HUES6 (cell line): ENCODE measurements around the gene LRRC17.
"Not testable (repeated sequence)": the region's sequence is repeated elsewhere in the genome, so short reads cannot be mapped to it uniquely, and the experiment has no call there.

ENCODE experiments used
- H3K27ac ChIP-seq: 2 replicates; pipeline ENCODE4 v1.7.0; 2013; ENCODE audit warnings: low read depth, mild to moderate bottlenecking, low read length, inconsistent platforms
- H3K27me3 ChIP-seq: 2 replicates; pipeline ENCODE4 v1.6.1; 2013; ENCODE audit warnings: low read length; ENCODE audit not compliant: control insufficient read depth, insufficient read depth
- H3K36me3 ChIP-seq: 2 replicates; pipeline ENCODE4 v1.6.1; 2013; ENCODE audit warnings: low read length; ENCODE audit not compliant: control insufficient read depth, insufficient read depth
- H3K4me1 ChIP-seq: 2 replicates; pipeline ENCODE4 v1.6.1; 2013; ENCODE audit warnings: low read length; ENCODE audit not compliant: control insufficient read depth, insufficient read depth
- H3K4me3 ChIP-seq: 2 replicates; pipeline ENCODE4 v1.5.1; 2013; ENCODE audit warnings: low read depth, low read length
- H3K9ac ChIP-seq: one replicate; pipeline ENCODE4 v1.6.1; 2013; ENCODE audit warnings: mild to moderate bottlenecking, low read length
- H3K9me3 ChIP-seq: 2 replicates; pipeline ENCODE4 v1.6.1; 2013; ENCODE audit warnings: low read depth, low read length; ENCODE audit not compliant: control insufficient read depth, insufficient read depth

Gene LRRC17

DNA sequence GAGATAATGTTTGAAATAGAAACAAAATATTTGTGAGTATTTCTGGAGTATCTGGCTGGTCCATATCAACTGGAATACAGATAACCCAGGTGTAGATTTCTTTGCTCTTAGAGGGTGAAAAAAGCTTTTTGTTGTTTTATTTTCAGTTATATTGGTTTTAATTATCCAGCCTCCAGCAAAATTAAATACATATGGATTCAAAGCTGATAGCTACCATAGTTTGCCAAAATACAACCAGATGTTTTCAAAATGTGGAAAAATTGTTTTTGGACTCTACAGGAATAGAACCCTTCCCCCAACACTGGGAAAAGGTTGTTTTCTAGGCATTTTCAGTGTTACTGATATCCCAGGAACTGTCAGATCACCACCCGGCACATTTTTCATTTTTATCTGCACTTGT lies 30.1 kb downstream of the LRRC17 start:
- H3K9me3 ChIP-seq: no peaks in the 10 kb centered on the region
- no peaks in the 10 kb centered on the region for H3K27me3 ChIP-seq
- H3K9ac ChIP-seq: no peak overlapping the region
- H3K36me3 ChIP-seq: no peaks in the 10 kb centered on the region
- H3K27ac ChIP-seq: peak overlapping the region; percentile 54; the same call in 1 of the 2 replicates
- H3K4me1 ChIP-seq: peaks cover 55% of the 10 kb centered on the region
- H3K4me3 ChIP-seq: peak overlapping the region; percentile 35; the same call in 1 of the 2 replicates

DNA sequence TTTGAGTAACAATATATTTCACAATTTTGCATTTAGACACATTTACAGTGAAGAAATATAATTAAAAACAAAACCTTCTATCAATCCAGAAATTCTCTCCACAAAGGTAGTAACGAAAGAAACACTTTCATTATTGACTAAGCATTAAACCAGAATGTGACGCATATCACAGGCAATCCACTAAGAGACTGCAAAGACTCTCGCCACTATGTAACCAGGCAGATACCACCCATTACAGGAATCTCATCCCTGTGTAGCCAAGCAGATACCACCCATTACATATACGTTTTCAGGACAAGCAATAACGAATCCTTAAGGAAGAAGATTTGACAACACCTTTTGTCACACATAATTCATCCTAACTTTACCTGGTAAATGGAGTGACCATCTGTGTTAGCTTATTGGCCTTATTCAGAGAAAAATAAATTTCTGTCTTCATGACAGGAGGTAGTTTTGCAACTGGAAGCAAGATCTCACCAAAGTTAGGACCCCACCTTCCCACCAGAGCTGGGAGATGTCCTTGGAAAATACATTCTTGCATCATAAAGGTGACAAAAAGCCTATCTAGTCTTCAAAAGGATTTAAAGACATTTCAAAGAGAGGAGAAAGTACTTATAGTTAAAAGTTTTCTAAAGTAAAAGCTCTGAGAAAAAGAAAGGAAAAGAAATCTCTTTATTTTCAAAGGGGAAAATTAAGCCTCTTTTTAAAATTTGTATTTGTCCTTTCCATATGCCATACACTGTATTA lies 30.8 kb downstream of the LRRC17 start:
- peak overlapping the region; percentile 35 for H3K4me3 ChIP-seq
- no peaks in the 10 kb centered on the region for H3K9me3 ChIP-seq
- no peaks in the 10 kb centered on the region for H3K36me3 ChIP-seq
- peaks cover 50% of the 10 kb centered on the region for H3K4me1 ChIP-seq
- no peaks in the 10 kb centered on the region for H3K27me3 ChIP-seq
- peak overlapping the region; percentile 54; the same call in 1 of the 2 replicates for H3K27ac ChIP-seq
- H3K9ac ChIP-seq: peak overlapping the region; percentile 6

DNA sequence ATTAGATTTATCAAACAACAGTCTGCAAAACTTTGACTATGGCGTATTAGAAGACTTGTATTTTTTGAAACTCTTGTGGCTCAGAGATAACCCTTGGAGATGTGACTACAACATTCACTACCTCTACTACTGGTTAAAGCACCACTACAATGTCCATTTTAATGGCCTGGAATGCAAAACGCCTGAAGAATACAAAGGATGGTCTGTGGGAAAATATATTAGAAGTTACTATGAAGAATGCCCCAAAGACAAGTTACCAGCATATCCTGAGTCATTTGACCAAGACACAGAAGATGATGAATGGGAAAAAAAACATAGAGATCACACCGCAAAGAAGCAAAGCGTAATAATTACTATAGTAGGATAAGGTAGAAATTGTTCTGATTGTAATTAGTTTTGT lies 31.4 kb downstream of the LRRC17 start:
- no peak overlapping the region for H3K4me3 ChIP-seq
- no peaks in the 10 kb centered on the region for H3K27me3 ChIP-seq
- H3K9ac ChIP-seq: no peak overlapping the region
- peaks cover 43% of the 10 kb centered on the region for H3K4me1 ChIP-seq
- no peaks in the 10 kb centered on the region for H3K36me3 ChIP-seq
- no peak overlapping the region; the same call in 1 of the 2 replicates for H3K27ac ChIP-seq
- H3K9me3 ChIP-seq: no peaks in the 10 kb centered on the region

DNA sequence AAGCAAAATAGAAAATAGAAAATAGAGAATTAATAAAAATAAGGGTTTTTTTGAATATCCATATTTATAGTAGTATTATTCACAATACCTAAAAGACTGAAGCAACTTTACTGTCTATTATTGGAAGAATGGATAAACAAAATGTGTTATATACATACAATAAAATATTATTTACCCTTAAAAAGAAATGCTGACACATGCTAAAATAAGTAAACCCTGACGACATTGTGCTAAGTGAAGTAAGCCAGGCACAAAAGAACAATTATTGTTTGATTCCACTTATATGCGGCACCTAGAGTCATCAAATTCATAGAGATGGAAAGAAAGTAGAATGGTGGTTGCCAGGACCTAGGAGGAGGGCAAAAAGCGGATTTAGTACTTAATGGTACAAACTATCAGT lies 39.0 kb downstream of the LRRC17 start:
- H3K36me3 ChIP-seq: no peaks in the 10 kb centered on the region

DNA sequence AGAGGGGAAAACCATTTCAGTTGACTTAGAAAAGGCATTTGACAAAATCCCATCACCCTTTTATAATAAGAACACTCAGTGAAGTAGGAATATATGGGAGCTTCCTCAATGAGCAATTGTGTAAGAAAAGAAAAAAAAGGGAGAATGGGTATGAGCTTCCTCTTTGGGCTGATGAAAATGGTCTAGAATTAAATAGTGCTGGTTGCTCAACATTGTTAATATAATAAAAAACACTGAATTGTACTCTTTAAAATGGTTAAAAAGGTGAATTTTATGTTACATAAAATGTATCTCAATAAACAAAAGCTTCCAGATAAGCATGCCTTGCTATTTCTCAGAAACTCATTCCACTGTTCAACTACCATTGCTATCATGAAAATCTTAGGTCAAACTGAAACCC lies 40.6 kb downstream of the LRRC17 start:
- H3K4me1 ChIP-seq: no peaks in the 10 kb centered on the region
- no peaks in the 10 kb centered on the region for H3K36me3 ChIP-seq
- no peak overlapping the region for H3K9ac ChIP-seq
- H3K27me3 ChIP-seq: no peaks in the 10 kb centered on the region
- H3K9me3 ChIP-seq: 0 out of 2 replicates have a peak, but pooled peaks cover 4% of the 10 kb centered on the region
- no peak overlapping the region for H3K4me3 ChIP-seq
- no peak overlapping the region for H3K27ac ChIP-seq

More for the DNA sequence above, 39.0 kb downstream of the LRRC17 start:
- H3K9me3 ChIP-seq: no peaks in the 10 kb centered on the region
- no peak overlapping the region for H3K4me3 ChIP-seq
- no peak overlapping the region for H3K9ac ChIP-seq
- no peaks in the 10 kb centered on the region for H3K27me3 ChIP-seq
- H3K27ac ChIP-seq: no peak overlapping the region
- H3K4me1 ChIP-seq: no peaks in the 10 kb centered on the region

DNA sequence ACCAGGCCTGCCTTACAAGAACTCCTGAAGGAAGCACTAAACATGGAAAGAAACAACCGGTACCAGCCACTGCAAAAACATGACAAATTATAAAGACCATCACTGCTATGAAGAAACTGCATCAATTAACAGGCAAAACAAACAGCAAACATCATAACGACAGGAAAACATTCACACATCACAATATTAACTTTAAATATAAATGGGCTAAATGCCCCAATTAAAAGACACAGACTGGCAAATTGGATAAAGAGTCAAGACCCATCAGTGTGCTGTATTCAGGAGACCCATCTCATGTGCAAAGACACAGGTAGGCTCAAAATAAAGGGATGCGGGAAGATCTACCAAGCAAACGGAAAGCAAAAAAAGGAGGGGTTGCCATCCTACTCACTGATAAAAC lies 41.6 kb downstream of the LRRC17 start:
- H3K27ac ChIP-seq, H3K9me3 ChIP-seq, H3K36me3 ChIP-seq, H3K4me3 ChIP-seq, H3K9ac ChIP-seq, H3K27me3 ChIP-seq, H3K4me1 ChIP-seq: not testable (repeated sequence)

DNA sequence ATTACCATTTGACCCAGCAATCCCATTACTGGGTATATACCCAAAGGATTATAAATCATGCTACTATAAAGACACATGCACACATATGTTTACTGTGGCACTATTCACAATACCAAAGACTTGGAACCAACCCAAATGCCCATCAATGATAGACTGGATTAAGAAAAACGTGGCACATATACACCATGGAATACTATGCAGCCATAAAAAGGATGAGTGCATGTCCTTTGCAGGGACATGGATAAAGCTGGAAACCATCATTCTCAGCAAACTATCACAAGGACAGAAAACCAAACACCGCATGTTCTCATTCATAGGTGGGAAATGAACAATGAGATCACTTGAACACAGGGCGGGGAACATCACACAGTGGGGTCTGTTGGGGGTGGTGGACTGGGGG lies 45.2 kb downstream of the LRRC17 start:
- not testable (repeated sequence) for H3K9me3 ChIP-seq, H3K27ac ChIP-seq, H3K9ac ChIP-seq, H3K36me3 ChIP-seq, H3K4me1 ChIP-seq, H3K27me3 ChIP-seq, H3K4me3 ChIP-seq

DNA sequence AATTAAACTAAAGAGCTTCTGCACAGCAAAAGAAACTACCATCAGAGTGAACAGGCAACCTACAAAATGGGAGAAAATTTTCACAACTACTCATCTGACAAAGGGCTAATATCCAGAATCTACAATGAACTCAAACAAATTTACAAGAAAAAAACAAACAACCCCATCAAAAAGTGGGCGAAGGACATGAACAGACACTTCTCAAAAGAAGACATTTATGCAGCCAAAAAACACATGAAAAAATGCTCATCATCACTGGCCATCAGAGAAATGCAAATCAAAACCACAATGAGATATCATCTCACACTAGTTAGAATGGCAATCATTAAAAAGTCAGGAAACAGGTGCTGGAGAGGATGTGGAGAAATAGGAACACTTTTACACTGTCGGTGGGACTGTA lies 49.2 kb downstream of the LRRC17 start:
- not testable (repeated sequence) for H3K36me3 ChIP-seq, H3K9me3 ChIP-seq, H3K9ac ChIP-seq, H3K27ac ChIP-seq, H3K27me3 ChIP-seq, H3K4me1 ChIP-seq, H3K4me3 ChIP-seq

DNA sequence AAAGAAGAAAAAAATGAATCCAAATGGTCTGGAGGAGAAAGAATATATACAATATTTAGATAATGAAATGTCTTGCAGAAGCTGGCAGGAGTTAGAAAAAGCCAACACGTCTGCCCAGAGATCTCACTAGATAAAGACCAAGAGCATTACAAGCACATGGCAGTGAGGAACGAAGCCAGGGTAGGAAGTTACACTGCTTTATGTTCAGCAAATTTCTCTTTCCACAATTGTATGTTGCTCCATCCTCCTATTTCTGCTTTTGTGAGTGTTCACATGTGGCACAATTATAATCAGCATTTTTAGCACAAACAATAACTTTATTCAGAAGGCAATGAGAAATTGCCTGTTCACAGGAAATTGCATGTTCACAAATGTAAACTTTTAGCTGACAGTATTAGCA lies 53.7 kb downstream of the LRRC17 start:
- H3K9ac ChIP-seq: no peak overlapping the region
- H3K9me3 ChIP-seq: no peaks in the 10 kb centered on the region
- H3K4me3 ChIP-seq: no peak overlapping the region
- H3K4me1 ChIP-seq: no peaks in the 10 kb centered on the region
- no peaks in the 10 kb centered on the region for H3K36me3 ChIP-seq
- H3K27ac ChIP-seq: no peak overlapping the region
- H3K27me3 ChIP-seq: no peaks in the 10 kb centered on the region

DNA sequence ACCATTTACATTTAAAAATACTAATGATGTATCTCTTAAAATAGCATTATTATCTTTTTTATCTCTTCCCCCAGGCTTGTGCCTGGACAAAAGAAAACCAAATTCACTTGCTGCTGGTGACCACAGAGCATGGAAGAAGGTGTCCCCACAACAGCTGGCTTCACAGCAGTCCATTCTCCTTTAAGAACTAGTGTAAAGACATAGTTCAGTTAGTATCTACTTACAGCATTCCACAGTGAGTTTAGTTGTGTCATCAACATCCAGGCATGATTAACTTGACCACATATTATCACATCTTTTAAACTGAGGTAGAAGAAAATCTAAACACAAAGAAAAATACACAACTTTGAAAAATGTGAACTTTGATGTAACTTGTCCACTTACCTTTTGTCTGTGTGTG lies 55.0 kb downstream of the LRRC17 start:
- H3K27me3 ChIP-seq: no peaks in the 10 kb centered on the region
- no peaks in the 10 kb centered on the region for H3K36me3 ChIP-seq
- H3K4me1 ChIP-seq: no peaks in the 10 kb centered on the region
- H3K27ac ChIP-seq: no peak overlapping the region
- no peaks in the 10 kb centered on the region for H3K9me3 ChIP-seq
- H3K9ac ChIP-seq: no peak overlapping the region
- H3K4me3 ChIP-seq: no peak overlapping the region

DNA sequence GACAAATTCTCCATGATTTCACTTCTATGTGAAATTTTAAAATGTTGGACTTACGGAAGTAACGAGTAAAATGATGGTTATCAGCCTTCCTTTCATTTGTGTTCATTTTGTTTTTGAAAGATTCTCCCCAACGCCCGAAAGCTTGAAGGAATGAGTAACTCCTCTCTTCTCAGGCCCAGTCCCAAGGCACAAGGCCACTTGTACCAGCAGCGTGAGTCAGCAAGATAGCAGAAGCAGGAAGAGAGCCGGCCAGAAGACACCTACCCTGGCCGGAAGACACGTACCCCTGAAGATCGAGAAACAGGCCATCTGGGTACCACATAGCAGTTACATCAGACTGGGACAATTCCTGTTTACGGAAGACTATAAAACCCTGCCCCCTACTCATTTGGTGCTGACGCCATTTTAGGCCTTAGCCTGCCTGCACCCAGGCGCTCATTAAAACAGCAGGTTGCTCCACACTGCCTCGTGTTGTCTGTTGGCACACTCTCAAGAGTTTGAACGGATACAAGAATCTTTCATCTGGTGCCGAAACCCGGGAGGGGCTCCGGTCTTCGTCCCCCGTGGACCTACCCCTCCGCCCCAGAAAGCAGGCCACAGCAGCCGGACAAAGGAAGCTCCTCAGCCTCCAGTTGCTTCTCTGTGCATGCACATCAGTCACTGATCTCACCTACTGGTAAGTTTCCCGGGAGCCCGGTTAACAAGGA lies 60.4 kb downstream of the LRRC17 start:
- Histone ChIP-seq H3K9ac (no peak overlapping the region), H3K4me3 (no peak overlapping the region), H3K9me3 (no peaks in the 10 kb centered on the region), H3K27me3 (no peaks in the 10 kb centered on the region), H3K36me3 (no peaks in the 10 kb centered on the region), H3K27ac (no peak overlapping the region; the same call in 1 of the 2 replicates), H3K4me1 (peaks cover 6% of the 10 kb centered on the region; the same call in 1 of the 2 replicates)
